Endodermal cell (in vitro differentiated cells): ENCODE measurements around the gene CD83. TPM values are rescaled to one million over a fixed set of nuclear protein-coding genes. Genes with fewer than 3 reads are reported as not detected.

Experiments used
- DNase-seq: peaks from one replicate; pipeline ENCODE4 v3.0.0-alpha.2; 2017
- H3K27ac ChIP-seq: 2 replicates; pipeline ENCODE4 v1.5.1; 2013; ENCODE audit warnings: mild to moderate bottlenecking, low read depth, low read length, moderate library complexity
- H3K27me3 ChIP-seq: 2 replicates; pipeline ENCODE4 v1.6.1; 2013; ENCODE audit warnings: mild to moderate bottlenecking, low read length, moderate library complexity; ENCODE audit not compliant: insufficient read depth, control insufficient read depth, poor library complexity, severe bottlenecking
- H3K36me3 ChIP-seq: 2 replicates; pipeline ENCODE4 v1.7.0; 2013; ENCODE audit warnings: mild to moderate bottlenecking, low read length, moderate library complexity; ENCODE audit not compliant: control insufficient read depth, insufficient read depth
- H3K4me1 ChIP-seq: one replicate; pipeline ENCODE4 v1.7.0; 2013; ENCODE audit warnings: low read length; ENCODE audit not compliant: control insufficient read depth, insufficient read depth
- H3K4me3 ChIP-seq: 2 replicates; pipeline ENCODE4 v1.5.1; 2013; ENCODE audit warnings: mild to moderate bottlenecking, low read length, moderate library complexity
- H3K9ac ChIP-seq: 2 replicates; pipeline ENCODE4 v1.6.1; 2013; ENCODE audit warnings: mild to moderate bottlenecking, low read length, moderate library complexity; ENCODE audit not compliant: poor library complexity, severe bottlenecking; ENCODE audit errors: extremely low read depth
- H3K9me3 ChIP-seq: 2 replicates; pipeline ENCODE4 v1.6.1; 2013; ENCODE audit warnings: mild to moderate bottlenecking, low read length, moderate library complexity; ENCODE audit not compliant: control insufficient read depth
- H3K27ac Mint-ChIP-seq: 2 replicates; pipeline ENCODE4 v1.8.0; 2020; ENCODE audit warnings: mixed read lengths
- H3K27me3 Mint-ChIP-seq: 2 replicates; pipeline ENCODE4 v1.8.0; 2021; ENCODE audit warnings: mild to moderate bottlenecking, mixed read lengths; ENCODE audit not compliant: insufficient read depth
- H3K36me3 Mint-ChIP-seq: 2 replicates; pipeline ENCODE4 v1.8.0; 2020; ENCODE audit warnings: low read depth, mixed read lengths
- H3K4me1 Mint-ChIP-seq: 2 replicates; pipeline ENCODE4 v1.8.0; 2020; ENCODE audit warnings: mixed read lengths
- H3K4me3 Mint-ChIP-seq: 2 replicates; pipeline ENCODE4 v1.8.0; 2020; ENCODE audit warnings: mild to moderate bottlenecking, moderate library complexity, mixed read lengths
- H3K9me3 Mint-ChIP-seq: 2 replicates; pipeline ENCODE4 v1.8.0; 2020; ENCODE audit warnings: mild to moderate bottlenecking, mixed read lengths
- WGBS, 2 experiments: methylation state at CpG; one replicate each; pipeline versions ENCODE4 v1.1.5 to v1.1.7; 2013; ENCODE audit warnings: missing lambda C conversion rate in 2 of 2, mixed read lengths in 1 of 2; ENCODE audit not compliant: insufficient coverage in 1 of 2, insufficient read length in 1 of 2; 5-methylcytosine and 5-hydroxymethylcytosine counted together
- total RNA-seq, 2 donors: library from RNA; stranded (reverse); fragmentation: NEBNext Ultra II Directional in 1 of 2; extraction: Animal tissue kit (Norgen Biotek cat#: 25700) in 1 of 2; gene quantifications; 2 replicates in 1 of 2; 3 replicates in 1 of 2; pipeline ENCODE4 v1.2.1, GENCODE V29; 2021
- TF ChIP-seq, protein P1 (sequence below): fragments of 200-600 bp; sonication (generic); conservative IDR thresholded peaks from 2 replicates; pipeline ENCODE4 v1.5.0; 2021; ENCODE audit warnings: antibody characterized with exemption, mild to moderate bottlenecking

The CD83 gene
- total RNA-seq, 2 donors from 2014 or later = 2.8 to 7.0 TPM

DNA sequence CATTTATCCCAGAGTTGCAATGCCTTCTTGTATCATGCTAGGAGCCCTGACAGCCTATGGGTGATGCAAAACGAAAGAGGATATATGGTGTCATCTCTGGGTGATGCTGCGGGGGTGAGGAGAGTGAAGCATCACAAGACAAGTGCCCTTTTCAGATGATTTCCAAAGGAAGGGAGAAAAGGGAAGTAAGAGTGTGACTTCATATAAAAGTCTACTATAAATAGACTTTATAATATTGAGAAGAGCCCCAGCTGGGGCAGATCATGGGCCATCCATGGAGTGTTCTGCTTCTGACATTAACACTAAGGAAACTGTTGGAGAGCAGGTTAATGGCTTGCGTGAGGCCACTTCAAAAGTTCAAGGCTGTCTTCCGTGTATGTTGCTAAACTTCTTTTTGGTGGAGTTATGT, 4.4 kb downstream of the CD83 start:
- Histone ChIP-seq H3K36me3 (no peaks in the 10 kb centered on the region), H3K4me1 (no peaks in the 10 kb centered on the region), H3K27ac (no peak overlapping the region), H3K27me3 (peaks cover 15% of the 10 kb centered on the region), H3K9ac (no peak overlapping the region), H3K4me3 (no peak overlapping the region), H3K9me3 (no peaks in the 10 kb centered on the region)
- TF ChIP-seq, protein P1, sequence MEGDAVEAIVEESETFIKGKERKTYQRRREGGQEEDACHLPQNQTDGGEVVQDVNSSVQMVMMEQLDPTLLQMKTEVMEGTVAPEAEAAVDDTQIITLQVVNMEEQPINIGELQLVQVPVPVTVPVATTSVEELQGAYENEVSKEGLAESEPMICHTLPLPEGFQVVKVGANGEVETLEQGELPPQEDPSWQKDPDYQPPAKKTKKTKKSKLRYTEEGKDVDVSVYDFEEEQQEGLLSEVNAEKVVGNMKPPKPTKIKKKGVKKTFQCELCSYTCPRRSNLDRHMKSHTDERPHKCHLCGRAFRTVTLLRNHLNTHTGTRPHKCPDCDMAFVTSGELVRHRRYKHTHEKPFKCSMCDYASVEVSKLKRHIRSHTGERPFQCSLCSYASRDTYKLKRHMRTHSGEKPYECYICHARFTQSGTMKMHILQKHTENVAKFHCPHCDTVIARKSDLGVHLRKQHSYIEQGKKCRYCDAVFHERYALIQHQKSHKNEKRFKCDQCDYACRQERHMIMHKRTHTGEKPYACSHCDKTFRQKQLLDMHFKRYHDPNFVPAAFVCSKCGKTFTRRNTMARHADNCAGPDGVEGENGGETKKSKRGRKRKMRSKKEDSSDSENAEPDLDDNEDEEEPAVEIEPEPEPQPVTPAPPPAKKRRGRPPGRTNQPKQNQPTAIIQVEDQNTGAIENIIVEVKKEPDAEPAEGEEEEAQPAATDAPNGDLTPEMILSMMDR = no peak
- H3K27ac Mint-ChIP-seq = no peak overlapping the region
- no peaks in the 10 kb centered on the region for H3K36me3 Mint-ChIP-seq
- 91 to 94% methylated on average over 3 to 4 of the region's 4 CpGs for whole genome bisulfite sequencing, 2 experiments
- no peaks in the 10 kb centered on the region for H3K9me3 Mint-ChIP-seq
- H3K4me1 Mint-ChIP-seq = peaks cover 6% of the 10 kb centered on the region
- DNase-seq = no peak
- peaks cover 21% of the 10 kb centered on the region for H3K27me3 Mint-ChIP-seq
- H3K4me3 Mint-ChIP-seq = no peak overlapping the region

DNA sequence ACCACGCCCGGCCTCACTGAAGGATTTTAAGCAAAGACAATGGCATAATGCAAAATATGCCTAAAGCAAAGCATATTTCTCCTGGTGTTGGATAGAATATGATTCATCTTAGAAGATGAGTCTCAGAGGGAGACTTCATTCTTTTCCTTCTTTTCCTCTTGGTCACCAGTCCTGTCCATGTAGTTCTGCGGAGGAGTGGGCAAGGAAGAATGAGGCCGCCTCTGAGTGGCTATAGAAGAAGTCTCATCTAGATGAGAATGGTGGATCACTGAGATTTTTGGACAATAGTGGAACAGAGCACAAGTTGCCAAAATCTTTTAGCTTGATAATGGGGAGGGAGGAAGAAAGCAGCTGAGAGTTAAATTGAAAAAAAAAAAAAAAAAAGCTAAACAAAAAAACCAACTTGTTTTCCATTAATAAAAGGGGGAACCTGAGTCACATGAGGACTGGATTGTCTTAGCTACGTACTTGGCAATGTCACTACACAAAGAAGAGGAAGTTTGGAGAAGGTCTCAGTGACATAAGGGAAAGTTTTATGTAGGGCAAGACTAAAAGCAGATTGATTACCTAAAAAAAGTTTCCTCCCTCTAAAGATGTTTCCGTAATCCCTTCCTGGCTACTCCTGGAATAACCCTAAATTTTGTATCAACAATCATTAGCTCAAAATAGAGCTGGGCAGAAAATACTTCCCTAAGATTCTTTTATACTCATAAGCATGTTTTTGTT, 6.0 kb downstream of the CD83 start:
- H3K27ac ChIP-seq = no peak overlapping the region
- no peak overlapping the region for H3K9ac ChIP-seq
- 95 to 100% methylated on average over 3 to 6 of the region's 6 CpGs for WGBS, 2 experiments
- H3K4me1 Mint-ChIP-seq = peaks cover 6% of the 10 kb centered on the region
- no peak for DNase-seq
- no peaks in the 10 kb centered on the region for H3K4me1 ChIP-seq
- no peaks in the 10 kb centered on the region for H3K9me3 Mint-ChIP-seq
- H3K36me3 ChIP-seq = no peaks in the 10 kb centered on the region
- H3K9me3 ChIP-seq = no peaks in the 10 kb centered on the region
- no peak overlapping the region for H3K4me3 ChIP-seq
- TF ChIP-seq, protein P1 = no peak
- no peak overlapping the region for H3K4me3 Mint-ChIP-seq
- H3K27me3 ChIP-seq = peaks cover 7% of the 10 kb centered on the region
- H3K36me3 Mint-ChIP-seq = no peaks in the 10 kb centered on the region
- H3K27me3 Mint-ChIP-seq = peaks cover 10% of the 10 kb centered on the region
- no peak overlapping the region for H3K27ac Mint-ChIP-seq

DNA sequence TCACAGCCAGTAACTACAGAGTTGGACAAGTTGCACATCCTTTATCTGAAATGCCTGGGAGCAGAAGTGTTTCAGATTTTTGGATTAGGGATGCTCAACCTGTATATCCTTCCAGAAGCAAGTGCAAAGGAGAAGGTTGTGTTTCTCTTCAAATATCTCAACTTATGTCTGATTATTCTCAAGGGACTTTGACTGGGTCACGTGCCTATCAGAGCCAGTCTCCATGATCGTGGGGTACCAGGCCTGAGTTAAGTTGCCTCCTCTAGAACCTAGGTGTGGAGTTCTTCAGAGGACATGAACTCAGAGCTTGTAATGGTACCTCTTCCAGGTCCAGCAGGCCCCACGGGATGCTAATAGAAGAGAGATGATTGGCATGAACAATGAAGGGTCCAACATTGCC, 7.8 kb downstream of the CD83 start:
- TF ChIP-seq, protein P1 = no peak
- Mint-ChIP-seq H3K27ac (no peak overlapping the region), H3K9me3 (no peaks in the 10 kb centered on the region), H3K36me3 (no peaks in the 10 kb centered on the region), H3K4me1 (peaks cover 22% of the 10 kb centered on the region), H3K4me3 (no peak overlapping the region), H3K27me3 (peaks cover 2% of the 10 kb centered on the region)
- H3K36me3 ChIP-seq = no peaks in the 10 kb centered on the region
- DNase-seq = no peak
- no peak overlapping the region for H3K27ac ChIP-seq
- H3K4me3 ChIP-seq = no peak overlapping the region
- H3K4me1 ChIP-seq = no peaks in the 10 kb centered on the region
- H3K9me3 ChIP-seq = no peaks in the 10 kb centered on the region
- WGBS, 2 experiments = 75 to 84% methylated on average over 3 of the region's 3 CpGs
- H3K27me3 ChIP-seq = no peaks in the 10 kb centered on the region
- H3K9ac ChIP-seq = no peak overlapping the region
